ENCODE results near the gene PPP4R4. TPM values are rescaled to one million over a fixed set of nuclear protein-coding genes. Genes with fewer than 3 reads are reported as not detected.

PPP4R4 gene
- total and polyA plus RNA-seq, 2 experiments from 2014 or later, result 3.0 to 11.1 TPM

DNA sequence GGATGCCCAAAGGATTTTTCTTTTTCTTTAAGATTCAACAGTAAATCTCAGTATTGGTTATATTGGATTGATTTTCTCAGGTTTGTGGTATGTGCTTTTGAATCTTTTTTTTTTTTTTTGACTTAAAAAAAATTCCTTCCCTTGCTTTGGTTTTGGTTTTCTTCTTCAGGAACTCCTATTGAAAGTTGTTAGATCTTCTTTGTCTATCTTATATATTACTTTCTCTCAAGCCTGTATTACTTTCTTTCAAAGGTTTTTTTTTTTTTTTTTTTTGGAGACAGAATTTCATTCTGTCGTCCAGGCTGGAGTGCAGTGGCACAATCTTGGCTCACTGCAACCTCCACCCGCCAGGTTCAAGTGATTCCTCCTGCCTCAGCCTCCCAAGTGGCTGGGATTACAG is 21.9 kb downstream of the PPP4R4 start:
- Histone ChIP-seq H2AFZ (no peak overlapping the region), H3K9me2 (ENCODE audit: insufficient read depth) (no peaks in the 10 kb centered on the region), H3K4me3 (no peak overlapping the region), H3F3A (replicated peaks; ENCODE audit: low read depth) (no peaks in the 10 kb centered on the region), H3K79me2 (replicated peaks; ENCODE audit: insufficient read depth) (peaks cover 6% of the 10 kb centered on the region), H3K36me3 (ENCODE audit: insufficient read depth) (no peaks in the 10 kb centered on the region), H3K27me3 (ENCODE audit: insufficient read depth) (no peaks in the 10 kb centered on the region), H3K4me1 (ENCODE audit: insufficient read depth) (peaks cover 14% of the 10 kb centered on the region), H3K27ac (ENCODE audit: low read depth) (no peak overlapping the region), H3K4me2 (no peak overlapping the region), H4K20me1 (replicated peaks; ENCODE audit: insufficient read depth) (no peaks in the 10 kb centered on the region)
- H3K9me3 Mint-ChIP-seq, result peaks cover 31% of the 10 kb centered on the region
- no peak overlapping the region for H3K4me3 Mint-ChIP-seq
- ATAC-seq (no peak), DNase-seq (ENCODE audit: low spot score) (no peak)
- peaks cover 51% of the 10 kb centered on the region for H3K36me3 Mint-ChIP-seq (ENCODE audit: low read depth)
- no peak overlapping the region for H3K27ac Mint-ChIP-seq
- TF ChIP-seq CREB1 (CRISPR knock-in tag; IDR thresholded peaks at IDR 0.05; ENCODE audit: low read depth) (no peak), EZH2 (IDR thresholded peaks at IDR 0.05; ENCODE audit: low read depth, unreplicated experiment) (no peak), ZNF331 (CRISPR knock-in tag; IDR thresholded peaks at IDR 0.05; ENCODE audit: low read depth) (no peak), JUNB (IDR thresholded peaks at IDR 0.05; ENCODE audit: unreplicated experiment) (no peak), ETS1 (IDR thresholded peaks at IDR 0.05) (no peak), ZNF114 (CRISPR knock-in tag; IDR thresholded peaks at IDR 0.05) (no peak), STAT1 (IDR thresholded peaks at IDR 0.05; ENCODE audit: unreplicated experiment) (no peak), NANOG (IDR thresholded peaks at IDR 0.05; ENCODE audit: borderline replicate concordance) (no peak)
- H3K4me1 Mint-ChIP-seq, result peaks cover 26% of the 10 kb centered on the region
- peaks cover 5% of the 10 kb centered on the region for H3K27me3 Mint-ChIP-seq (ENCODE audit: insufficient read depth, low read depth, poor library complexity)

DNA sequence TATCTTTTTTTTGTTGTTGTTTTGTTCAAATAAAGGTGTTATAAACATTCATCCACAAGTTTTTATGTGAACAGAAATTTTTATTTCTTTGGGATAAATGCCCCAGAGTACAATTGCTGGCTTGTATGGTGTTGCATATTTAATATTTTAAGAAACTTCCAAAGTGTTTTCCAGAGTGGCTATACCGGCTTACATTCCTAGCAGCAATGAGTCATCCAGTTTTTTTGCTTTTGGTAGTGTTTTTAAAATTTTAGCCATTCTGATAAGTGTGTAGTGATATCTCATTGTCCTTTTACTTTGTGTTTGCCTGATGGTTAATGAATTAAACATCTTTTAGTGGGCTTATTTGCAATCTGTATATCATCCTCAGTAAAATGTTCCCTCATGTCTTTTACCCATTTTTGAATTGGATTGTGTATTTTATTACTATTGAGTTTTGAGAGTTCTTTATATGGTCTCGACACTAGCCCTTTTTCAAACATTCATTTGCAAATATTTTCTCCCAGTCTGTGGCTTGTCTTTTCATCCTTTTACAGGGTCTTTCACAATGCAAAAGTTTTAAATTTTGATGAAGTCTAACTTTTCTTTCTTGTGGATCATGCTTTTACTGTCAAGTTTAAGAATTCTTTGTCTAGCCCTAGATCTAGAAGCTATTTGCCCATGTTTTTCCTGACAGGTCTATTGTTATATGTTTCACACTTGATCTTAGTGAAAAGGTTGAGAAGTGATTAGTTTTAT is 29.5 kb downstream of the PPP4R4 start:
- H3K27me3 ChIP-seq (ENCODE audit: insufficient read depth), result no peaks in the 10 kb centered on the region
- H3K27ac ChIP-seq (ENCODE audit: low read depth), result no peak overlapping the region
- no peaks in the 10 kb centered on the region for H3K27me3 Mint-ChIP-seq (ENCODE audit: insufficient read depth, low read depth, poor library complexity)
- H3K4me1 ChIP-seq (ENCODE audit: insufficient read depth), result no peaks in the 10 kb centered on the region; the same call in 1 of the 2 replicates
- H3K4me3 Mint-ChIP-seq, result no peak overlapping the region
- no peak for ATAC-seq
- no peaks in the 10 kb centered on the region for H3K36me3 ChIP-seq (ENCODE audit: insufficient read depth)
- no peak overlapping the region for H2AFZ ChIP-seq
- no peak overlapping the region; the same call in 1 of the 2 replicates for H3K4me2 ChIP-seq
- TF ChIP-seq POLR2AphosphoS5 (IDR thresholded peaks at IDR 0.05; ENCODE audit: low read depth), result no peak
- H3F3A ChIP-seq (replicated peaks; ENCODE audit: low read depth), result no peaks in the 10 kb centered on the region
- no peak for DNase-seq (ENCODE audit: low spot score)
- peaks cover 9% of the 10 kb centered on the region for H3K4me1 Mint-ChIP-seq
- no peak overlapping the region for H3K4me3 ChIP-seq
- H3K9me2 ChIP-seq (ENCODE audit: insufficient read depth), result no peaks in the 10 kb centered on the region
- H3K27ac Mint-ChIP-seq, result no peak overlapping the region
- H3K79me2 ChIP-seq (replicated peaks; ENCODE audit: insufficient read depth), result no peaks in the 10 kb centered on the region; the same call in 1 of the 2 replicates
- H4K20me1 ChIP-seq (replicated peaks; ENCODE audit: insufficient read depth), result no peaks in the 10 kb centered on the region
- H3K9me3 Mint-ChIP-seq, result peaks cover 16% of the 10 kb centered on the region
- peaks cover 18% of the 10 kb centered on the region for H3K36me3 Mint-ChIP-seq (ENCODE audit: low read depth)

DNA sequence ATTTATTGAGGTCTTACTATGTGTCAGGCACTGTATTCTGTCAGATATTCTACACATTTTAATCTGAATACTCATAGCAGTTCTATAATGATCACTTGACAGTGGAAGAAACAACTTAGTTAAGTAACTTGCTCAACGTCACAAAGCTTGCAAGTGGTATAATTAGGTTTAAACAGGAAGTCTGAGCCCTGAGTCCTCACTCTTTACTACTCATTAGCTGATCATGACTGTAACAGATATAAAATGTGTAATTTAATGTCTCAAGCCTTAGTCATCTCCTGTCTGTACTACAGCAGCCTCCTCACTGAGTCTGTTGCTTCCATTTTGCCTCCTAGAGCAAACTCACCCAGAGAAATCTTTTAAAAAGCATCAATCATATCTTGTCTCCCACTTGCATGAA is 38.9 kb downstream of the PPP4R4 start:
- no peaks in the 10 kb centered on the region for H3K79me2 ChIP-seq (replicated peaks; ENCODE audit: insufficient read depth)
- no peak overlapping the region for H3K4me3 ChIP-seq
- H2AFZ ChIP-seq, result no peak overlapping the region
- H4K20me1 ChIP-seq (replicated peaks; ENCODE audit: insufficient read depth), result no peaks in the 10 kb centered on the region
- no peaks in the 10 kb centered on the region for H3K4me1 ChIP-seq (ENCODE audit: insufficient read depth)
- no peak for TF ChIP-seq ZNF331 (CRISPR knock-in tag; IDR thresholded peaks at IDR 0.05; ENCODE audit: low read depth)
- no peak for TF ChIP-seq ZNF114 (CRISPR knock-in tag; IDR thresholded peaks at IDR 0.05)
- TF ChIP-seq REST (IDR thresholded peaks at IDR 0.05; ENCODE audit: unreplicated experiment), result no peak
- TF ChIP-seq ETS1 (IDR thresholded peaks at IDR 0.05), result no peak
- no peak for TF ChIP-seq POLR2AphosphoS5 (IDR thresholded peaks at IDR 0.05; ENCODE audit: low read depth)
- TF ChIP-seq JUNB (IDR thresholded peaks at IDR 0.05; ENCODE audit: unreplicated experiment), result no peak
- no peak for TF ChIP-seq NANOG (IDR thresholded peaks at IDR 0.05; ENCODE audit: borderline replicate concordance)
- TF ChIP-seq CREB1 (CRISPR knock-in tag; IDR thresholded peaks at IDR 0.05; ENCODE audit: low read depth), result no peak
- no peak for TF ChIP-seq EZH2phosphoT487 (IDR thresholded peaks at IDR 0.05; ENCODE audit: unreplicated experiment)
- DNase-seq (ENCODE audit: low spot score) (no peak), ATAC-seq (no peak)
- H3K4me3 Mint-ChIP-seq, result no peak overlapping the region
- no peaks in the 10 kb centered on the region for H3K27me3 ChIP-seq (ENCODE audit: insufficient read depth)
- no peak overlapping the region for H3K4me2 ChIP-seq
- no peak overlapping the region for H3K27ac Mint-ChIP-seq
- no peaks in the 10 kb centered on the region for H3K36me3 ChIP-seq (ENCODE audit: insufficient read depth)
- H3K4me1 Mint-ChIP-seq, result peaks cover 10% of the 10 kb centered on the region
- no peaks in the 10 kb centered on the region for H3K9me2 ChIP-seq (ENCODE audit: insufficient read depth)
- H3K9me3 Mint-ChIP-seq, result peaks cover 3% of the 10 kb centered on the region; the same call in 1 of the 3 replicates
- H3F3A ChIP-seq (replicated peaks; ENCODE audit: low read depth), result no peaks in the 10 kb centered on the region
- no peak overlapping the region for H3K27ac ChIP-seq (ENCODE audit: low read depth)
- H3K27me3 Mint-ChIP-seq (ENCODE audit: insufficient read depth, low read depth, poor library complexity), result no peaks in the 10 kb centered on the region
- H3K36me3 Mint-ChIP-seq (ENCODE audit: low read depth), result peaks cover 15% of the 10 kb centered on the region

All from GM23338 (cell line).